ENCODE data around the gene DUSP1. TPM values are rescaled to one million over a fixed set of nuclear protein-coding genes. Genes with fewer than 3 reads are reported as not detected.

DUSP1 gene
- polyA plus RNA-seq, 1 donor (not counting 4 experiments of a cell fraction or from before 2014, with no cell fraction given): 174 TPM

- dilution Hi-C loops (cut with MboI; ENCODE audit: extremely low pct_ligation_motif_present, low sequenced_read_pairs): no loop called here
- no peak for TF ChIP-seq EZH2 (IDR thresholded peaks at IDR 0.05; ENCODE audit: low read length)
- TF ChIP-seq, protein P1, sequence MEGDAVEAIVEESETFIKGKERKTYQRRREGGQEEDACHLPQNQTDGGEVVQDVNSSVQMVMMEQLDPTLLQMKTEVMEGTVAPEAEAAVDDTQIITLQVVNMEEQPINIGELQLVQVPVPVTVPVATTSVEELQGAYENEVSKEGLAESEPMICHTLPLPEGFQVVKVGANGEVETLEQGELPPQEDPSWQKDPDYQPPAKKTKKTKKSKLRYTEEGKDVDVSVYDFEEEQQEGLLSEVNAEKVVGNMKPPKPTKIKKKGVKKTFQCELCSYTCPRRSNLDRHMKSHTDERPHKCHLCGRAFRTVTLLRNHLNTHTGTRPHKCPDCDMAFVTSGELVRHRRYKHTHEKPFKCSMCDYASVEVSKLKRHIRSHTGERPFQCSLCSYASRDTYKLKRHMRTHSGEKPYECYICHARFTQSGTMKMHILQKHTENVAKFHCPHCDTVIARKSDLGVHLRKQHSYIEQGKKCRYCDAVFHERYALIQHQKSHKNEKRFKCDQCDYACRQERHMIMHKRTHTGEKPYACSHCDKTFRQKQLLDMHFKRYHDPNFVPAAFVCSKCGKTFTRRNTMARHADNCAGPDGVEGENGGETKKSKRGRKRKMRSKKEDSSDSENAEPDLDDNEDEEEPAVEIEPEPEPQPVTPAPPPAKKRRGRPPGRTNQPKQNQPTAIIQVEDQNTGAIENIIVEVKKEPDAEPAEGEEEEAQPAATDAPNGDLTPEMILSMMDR (optimal IDR thresholded peaks at IDR 0.05 in 1 of 3, IDR thresholded peaks at IDR 0.05 in 1 of 3, conservative IDR thresholded peaks at IDR 0.05 in 1 of 3; ENCODE audit: extremely low read depth in 1 of 3, insufficient read depth in 2 of 3, low read length in 3 of 3): no peak
- no peaks in the 10 kb centered on the region for H3K79me2 ChIP-seq (ENCODE audit: control insufficient read depth, insufficient read depth, low read length)
- no peak for FAIRE-seq
- H3K9me3 ChIP-seq (ENCODE audit: control insufficient read depth, low read depth, low read length): no peaks in the 10 kb centered on the region
- H3K9me1 ChIP-seq (ENCODE audit: control insufficient read depth, extremely low read depth, insufficient read depth, low read length): no peaks in the 10 kb centered on the region
- H4K20me1 ChIP-seq (ENCODE audit: control insufficient read depth, extremely low read depth, insufficient read depth, low read length): no peaks in the 10 kb centered on the region
- no peak for DNase-seq (ENCODE audit: low read depth, low spot score)
- no peak overlapping the region for H3K4me2 ChIP-seq (ENCODE audit: control insufficient read depth, extremely low read depth, insufficient read depth, low read depth, low read length)
- H3K9ac ChIP-seq (ENCODE audit: control insufficient read depth, extremely low read depth, insufficient read depth, low read length): no peak overlapping the region
- H3K27me3 ChIP-seq (ENCODE audit: control insufficient read depth, extremely low read depth, insufficient read depth, low read length): no peaks in the 10 kb centered on the region
- no peak overlapping the region for H2AFZ ChIP-seq (ENCODE audit: control insufficient read depth, low read length)
- no peak overlapping the region for H3K27ac ChIP-seq (ENCODE audit: control insufficient read depth, insufficient read depth, low read length)
- H3K36me3 ChIP-seq (ENCODE audit: control insufficient read depth in 2 of 2, extremely low read depth in 1 of 2, insufficient read depth in 2 of 2, low read length in 2 of 2): no peaks in the 10 kb centered on the region
- peaks cover 27% of the 10 kb centered on the region for H3K4me1 ChIP-seq (ENCODE audit: control insufficient read depth, extremely low read depth, insufficient read depth, low read length)
- H3K4me3 ChIP-seq (ENCODE audit: control insufficient read depth in 2 of 3, extremely low read depth in 1 of 3, insufficient read depth in 2 of 3, low read depth in 1 of 3, low read length in 3 of 3): no peak overlapping the region
These were observed 8.8 kb upstream of the DUSP1 start for GRCh38 chr5:172779691-172780341.

DNA sequence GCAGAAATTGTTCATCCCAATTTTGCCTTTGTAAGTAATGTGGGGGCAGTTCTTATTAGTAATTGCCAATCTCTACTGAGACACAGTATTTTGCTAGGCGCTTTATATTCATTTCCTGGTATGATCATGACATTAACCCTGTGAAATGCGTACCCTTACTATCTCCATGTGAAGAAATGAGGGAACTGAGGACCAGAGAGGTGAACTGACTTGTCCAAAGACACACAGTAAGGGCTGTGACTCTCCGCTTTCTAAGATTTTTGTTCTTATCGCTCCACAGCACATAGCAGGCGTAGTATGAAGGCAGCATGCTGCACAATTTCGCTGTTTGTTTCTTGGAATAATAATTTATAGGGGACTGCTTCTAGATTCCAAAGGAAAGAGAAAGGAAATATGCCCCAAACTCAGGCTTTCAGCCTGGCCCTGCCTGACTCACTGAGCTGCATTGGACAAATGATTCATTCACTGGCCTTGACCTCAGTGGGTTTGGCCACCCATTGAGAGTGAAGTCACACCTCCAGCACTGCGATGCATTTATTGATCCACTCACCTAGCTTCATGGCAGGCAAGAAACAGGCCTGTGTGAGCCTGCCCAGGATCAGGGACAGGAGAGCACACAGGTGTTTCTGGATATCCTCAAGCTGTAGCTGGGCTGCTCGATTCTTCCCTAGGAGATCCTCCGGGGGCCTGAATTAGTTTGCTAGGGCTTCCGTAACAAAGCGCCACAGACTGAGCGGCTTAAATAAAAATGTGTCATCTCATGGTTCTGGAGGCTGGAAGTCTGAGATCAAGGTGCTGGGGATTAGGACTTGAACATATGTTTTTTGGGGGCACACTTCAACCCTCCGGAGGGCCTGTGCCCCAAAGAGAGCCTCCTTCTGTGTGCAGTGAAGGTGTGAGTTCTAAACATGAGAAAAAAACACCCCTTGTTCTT, 7.2 kb upstream of the DUSP1 start:
- peak; percentile 89 for DNase-seq (ENCODE audit: low read depth, low spot score)
- H3K4me2 ChIP-seq (ENCODE audit: control insufficient read depth, extremely low read depth, insufficient read depth, low read depth, low read length): peak overlapping the region; percentile 69
- H4K20me1 ChIP-seq (ENCODE audit: control insufficient read depth, extremely low read depth, insufficient read depth, low read length): no peaks in the 10 kb centered on the region
- TF ChIP-seq, protein P1 (optimal IDR thresholded peaks at IDR 0.05 in 1 of 3, IDR thresholded peaks at IDR 0.05 in 1 of 3, conservative IDR thresholded peaks at IDR 0.05 in 1 of 3; ENCODE audit: extremely low read depth in 1 of 3, insufficient read depth in 2 of 3, low read length in 3 of 3): no peak
- TF ChIP-seq EZH2 (IDR thresholded peaks at IDR 0.05; ENCODE audit: low read length): no peak
- no peaks in the 10 kb centered on the region for H3K9me3 ChIP-seq (ENCODE audit: control insufficient read depth, low read depth, low read length)
- H3K9ac ChIP-seq (ENCODE audit: control insufficient read depth, extremely low read depth, insufficient read depth, low read length): peak overlapping the region; percentile 46
- H3K4me3 ChIP-seq (ENCODE audit: control insufficient read depth in 2 of 3, extremely low read depth in 1 of 3, insufficient read depth in 2 of 3, low read depth in 1 of 3, low read length in 3 of 3): peak overlapping the region in 1 of 3 experiments; percentile 12
- FAIRE-seq: peak; percentile 29
- H3K79me2 ChIP-seq (ENCODE audit: control insufficient read depth, insufficient read depth, low read length): no peaks in the 10 kb centered on the region
- H3K9me1 ChIP-seq (ENCODE audit: control insufficient read depth, extremely low read depth, insufficient read depth, low read length): no peaks in the 10 kb centered on the region
- H3K4me1 ChIP-seq (ENCODE audit: control insufficient read depth, extremely low read depth, insufficient read depth, low read length): peaks cover 27% of the 10 kb centered on the region
- no peaks in the 10 kb centered on the region for H3K27me3 ChIP-seq (ENCODE audit: control insufficient read depth, extremely low read depth, insufficient read depth, low read length)
- H3K36me3 ChIP-seq (ENCODE audit: control insufficient read depth in 2 of 2, extremely low read depth in 1 of 2, insufficient read depth in 2 of 2, low read length in 2 of 2): no peaks in the 10 kb centered on the region
- no peak overlapping the region for H2AFZ ChIP-seq (ENCODE audit: control insufficient read depth, low read length)
- dilution Hi-C loops (cut with MboI; ENCODE audit: extremely low pct_ligation_motif_present, low sequenced_read_pairs): no loop called here
- peak overlapping the region; percentile 65 for H3K27ac ChIP-seq (ENCODE audit: control insufficient read depth, insufficient read depth, low read length)
